Karpas-422 (cell line): ENCODE measurements around the gene TOMM20. TPM values are rescaled to one million over a fixed set of nuclear protein-coding genes. Genes with fewer than 3 reads are reported as not detected.
A peak's percentile ranks its signal among the peaks of the same experiment; 100 is the strongest.
"Not testable (repeated sequence)": the region's sequence is repeated elsewhere in the genome, so short reads cannot be mapped to it uniquely, and the experiment has no call there.

Experiments used
- DNase-seq: peaks from one replicate; pipeline ENCODE4 v3.0.0-alpha.2; 2015
- H2AFZ ChIP-seq: fragments of 200-600 bp; sonication (generic); 2 replicates; pipeline ENCODE4 v1.6.1; 2014; ENCODE audit warnings: antibody characterized with exemption, low read length, mixed read lengths
- H3K27ac ChIP-seq: fragments of 200-600 bp; sonication (generic); 2 replicates; pipeline ENCODE4 v1.5.1; 2014; ENCODE audit warnings: mild to moderate bottlenecking, low read length, moderate library complexity
- H3K27me3 ChIP-seq: fragments of 200-600 bp; sonication (generic); 2 replicates; pipeline ENCODE4 v1.6.1; 2014; ENCODE audit warnings: low read length, mixed read lengths
- H3K36me3 ChIP-seq: fragments of 200-600 bp; sonication (generic); 2 replicates; pipeline ENCODE4 v1.6.1; 2014; ENCODE audit warnings: low read length, mixed read lengths; ENCODE audit not compliant: insufficient read depth
- H3K4me1 ChIP-seq: fragments of 200-600 bp; sonication (generic); 2 replicates; pipeline ENCODE4 v1.6.1; 2014; ENCODE audit warnings: mild to moderate bottlenecking, low read length, mixed read lengths
- H3K4me2 ChIP-seq: fragments of 200-600 bp; sonication (generic); 2 replicates; pipeline ENCODE4 v1.6.1; 2014; ENCODE audit warnings: low read length, low read depth, mild to moderate bottlenecking; ENCODE audit not compliant: poor library complexity, severe bottlenecking
- H3K4me3 ChIP-seq: fragments of 200-600 bp; sonication (generic); 2 replicates; pipeline ENCODE4 v1.5.1; 2014; ENCODE audit warnings: mild to moderate bottlenecking, antibody characterized with exemption, low read length, mixed read lengths
- H3K79me2 ChIP-seq: fragments of 200-600 bp; sonication (generic); 2 replicates; pipeline ENCODE4 v1.6.1; 2014; ENCODE audit warnings: mild to moderate bottlenecking, low read length, mixed read lengths
- H3K9ac ChIP-seq: fragments of 200-600 bp; sonication (generic); 2 replicates; pipeline ENCODE4 v1.6.0; 2014; ENCODE audit warnings: low read length
- H3K9me2 ChIP-seq: fragments of 200-600 bp; sonication (generic), shearing (Covaris generic); replicated peaks from 2 replicates; pipeline ENCODE4 v1.6.0; 2014; ENCODE audit warnings: mild to moderate bottlenecking, low read length, moderate library complexity; ENCODE audit not compliant: insufficient read depth
- H3K9me3 ChIP-seq: fragments of 300-700, 200-600 bp; sonication (generic); 2 replicates; pipeline ENCODE4 v1.6.1; 2014; ENCODE audit warnings: low read length, mixed read lengths
- H4K20me1 ChIP-seq: fragments of 200-600 bp; sonication (generic); 2 replicates; pipeline ENCODE4 v1.6.1; 2014; ENCODE audit warnings: mild to moderate bottlenecking, antibody characterized with exemption, low read length, low read depth; ENCODE audit not compliant: insufficient read depth
- total RNA-seq: library from RNA; depleted of rRNA; stranded (reverse); fragments of >200 nt; shearing (Covaris generic); gene quantifications from 2 replicates; pipeline ENCODE4 v1.2.3, GENCODE V29; 2014; ENCODE audit warnings: low replicate concordance

Gene TOMM20
- total RNA-seq, 1 experiment from 2014 or later, result 113 TPM

GRCh38 chr1:235093696-235094592, 34.7 kb downstream of the TOMM20 start:
- no peaks in the 10 kb centered on the region for H3K9me2 ChIP-seq
- H4K20me1 ChIP-seq, result no peaks in the 10 kb centered on the region
- no peaks in the 10 kb centered on the region for H3K9me3 ChIP-seq
- DNase-seq, result peak; percentile 89
- no peaks in the 10 kb centered on the region for H3K27me3 ChIP-seq
- no peak overlapping the region for H3K27ac ChIP-seq
- no peak overlapping the region for H2AFZ ChIP-seq
- H3K4me3 ChIP-seq, result no peak overlapping the region
- peaks cover 3% of the 10 kb centered on the region for H3K4me1 ChIP-seq
- H3K79me2 ChIP-seq, result no peaks in the 10 kb centered on the region
- H3K9ac ChIP-seq, result no peak overlapping the region
- H3K36me3 ChIP-seq, result no peaks in the 10 kb centered on the region
- no peak overlapping the region for H3K4me2 ChIP-seq

GRCh38 chr1:235093013-235093695, 35.5 kb downstream of the TOMM20 start:
- no peaks in the 10 kb centered on the region for H3K9me2 ChIP-seq
- H3K4me3 ChIP-seq, result no peak overlapping the region
- H3K4me2 ChIP-seq, result no peak overlapping the region
- H4K20me1 ChIP-seq, result no peaks in the 10 kb centered on the region
- H3K4me1 ChIP-seq, result no peaks in the 10 kb centered on the region
- no peaks in the 10 kb centered on the region for H3K9me3 ChIP-seq
- H3K27ac ChIP-seq, result no peak overlapping the region
- H2AFZ ChIP-seq, result no peak overlapping the region
- no peak for DNase-seq
- H3K9ac ChIP-seq, result no peak overlapping the region
- no peaks in the 10 kb centered on the region for H3K79me2 ChIP-seq
- no peaks in the 10 kb centered on the region for H3K27me3 ChIP-seq
- no peaks in the 10 kb centered on the region for H3K36me3 ChIP-seq

GRCh38 chr1:235092415-235092814, 36.2 kb downstream of the TOMM20 start:
- H3K36me3 ChIP-seq, H3K4me1 ChIP-seq, H3K27ac ChIP-seq, H3K79me2 ChIP-seq, H4K20me1 ChIP-seq, H2AFZ ChIP-seq, DNase-seq, H3K9me3 ChIP-seq, H3K4me2 ChIP-seq, H3K4me3 ChIP-seq, H3K27me3 ChIP-seq, H3K9ac ChIP-seq, H3K9me2 ChIP-seq: not testable (repeated sequence)

GRCh38 chr1:235092045-235092406, 36.6 kb downstream of the TOMM20 start:
- not testable (repeated sequence) for H3K4me2 ChIP-seq, H3K79me2 ChIP-seq, H3K9me2 ChIP-seq, H4K20me1 ChIP-seq, H3K9ac ChIP-seq, H3K27me3 ChIP-seq, DNase-seq, H3K4me3 ChIP-seq, H3K36me3 ChIP-seq, H2AFZ ChIP-seq, H3K4me1 ChIP-seq, H3K9me3 ChIP-seq, H3K27ac ChIP-seq

GRCh38 chr1:235091319-235092044, 37.2 kb downstream of the TOMM20 start:
- H2AFZ ChIP-seq, DNase-seq, H3K27me3 ChIP-seq: not testable (repeated sequence)

GRCh38 chr1:235090406-235091069, 38.1 kb downstream of the TOMM20 start:
- DNase-seq, result no peak
- Histone ChIP-seq H3K79me2 (no peaks in the 10 kb centered on the region), H3K27ac (no peak overlapping the region), H3K4me3 (no peak overlapping the region), H3K9ac (no peak overlapping the region), H3K27me3 (no peaks in the 10 kb centered on the region), H3K36me3 (no peaks in the 10 kb centered on the region), H3K4me2 (no peak overlapping the region), H3K4me1 (no peaks in the 10 kb centered on the region), H3K9me3 (no peaks in the 10 kb centered on the region), H4K20me1 (no peaks in the 10 kb centered on the region), H2AFZ (no peak overlapping the region), H3K9me2 (no peaks in the 10 kb centered on the region)

More at GRCh38 chr1:235091319-235092044, 37.2 kb downstream of the TOMM20 start:
- H3K4me2 ChIP-seq, H3K9ac ChIP-seq, H3K4me3 ChIP-seq, H3K4me1 ChIP-seq, H3K27ac ChIP-seq, H3K36me3 ChIP-seq, H3K9me3 ChIP-seq, H3K9me2 ChIP-seq, H4K20me1 ChIP-seq, H3K79me2 ChIP-seq: not testable (repeated sequence)

GRCh38 chr1:235088907-235089306, 39.7 kb downstream of the TOMM20 start:
- Histone ChIP-seq H3K79me2 (no peaks in the 10 kb centered on the region), H3K36me3 (no peaks in the 10 kb centered on the region)

GRCh38 chr1:235088430-235088829, 40.2 kb downstream of the TOMM20 start:
- H3K4me2 ChIP-seq, result no peak overlapping the region
- H3K4me1 ChIP-seq, result peaks cover 2% of the 10 kb centered on the region
- H3K36me3 ChIP-seq, result no peaks in the 10 kb centered on the region

More at GRCh38 chr1:235088907-235089306, 39.7 kb downstream of the TOMM20 start:
- H3K27ac ChIP-seq, result no peak overlapping the region
- no peak overlapping the region for H3K4me2 ChIP-seq
- H4K20me1 ChIP-seq, result no peaks in the 10 kb centered on the region
- H3K4me1 ChIP-seq, result no peaks in the 10 kb centered on the region
- DNase-seq, result no peak
- H3K27me3 ChIP-seq, result no peaks in the 10 kb centered on the region
- no peaks in the 10 kb centered on the region for H3K9me2 ChIP-seq
- H3K4me3 ChIP-seq, result no peak overlapping the region
- H2AFZ ChIP-seq, result no peak overlapping the region
- H3K9me3 ChIP-seq, result no peaks in the 10 kb centered on the region
- no peak overlapping the region for H3K9ac ChIP-seq

More at GRCh38 chr1:235088430-235088829, 40.2 kb downstream of the TOMM20 start:
- Histone ChIP-seq H3K27ac (no peak overlapping the region), H3K79me2 (no peaks in the 10 kb centered on the region), H3K9me3 (no peaks in the 10 kb centered on the region), H3K27me3 (no peaks in the 10 kb centered on the region), H3K4me3 (no peak overlapping the region), H3K9me2 (no peaks in the 10 kb centered on the region), H4K20me1 (no peaks in the 10 kb centered on the region), H3K9ac (no peak overlapping the region), H2AFZ (no peak overlapping the region)
- no peak for DNase-seq
